Superior temporal gyrus (tissue), 1 donor: ENCODE data around the gene MGAT5B.
"Not testable (repeated sequence)": the region's sequence is repeated elsewhere in the genome, so short reads cannot be mapped to it uniquely, and the experiment has no call there.

Source experiments
- DNase-seq: peaks from one replicate; pipeline ENCODE4 v3.0.0-alpha.2; 2016; ENCODE audit errors: extremely low spot score

The MGAT5B gene

DNA sequence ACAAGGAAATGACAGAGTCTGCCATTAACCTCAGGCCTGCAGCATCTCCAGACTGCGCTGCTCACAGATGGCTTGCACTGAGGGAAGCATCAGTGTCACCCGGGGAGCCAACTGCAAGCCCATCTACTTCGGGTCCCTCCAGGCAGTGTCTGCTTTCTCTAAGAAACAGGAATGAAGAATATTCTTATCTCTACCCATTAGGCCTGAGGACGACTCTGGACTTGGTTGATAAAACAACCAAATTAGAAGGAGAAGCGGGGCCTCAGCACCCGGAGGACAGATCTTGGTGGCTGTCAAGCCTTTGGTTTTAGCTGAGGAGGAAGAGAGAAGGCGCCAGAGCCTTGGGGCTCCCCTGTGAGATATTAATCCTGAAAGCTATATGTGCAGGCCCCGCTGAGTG lies 19.5 kb upstream of the MGAT5B start:
- DNase-seq: no peak

DNA sequence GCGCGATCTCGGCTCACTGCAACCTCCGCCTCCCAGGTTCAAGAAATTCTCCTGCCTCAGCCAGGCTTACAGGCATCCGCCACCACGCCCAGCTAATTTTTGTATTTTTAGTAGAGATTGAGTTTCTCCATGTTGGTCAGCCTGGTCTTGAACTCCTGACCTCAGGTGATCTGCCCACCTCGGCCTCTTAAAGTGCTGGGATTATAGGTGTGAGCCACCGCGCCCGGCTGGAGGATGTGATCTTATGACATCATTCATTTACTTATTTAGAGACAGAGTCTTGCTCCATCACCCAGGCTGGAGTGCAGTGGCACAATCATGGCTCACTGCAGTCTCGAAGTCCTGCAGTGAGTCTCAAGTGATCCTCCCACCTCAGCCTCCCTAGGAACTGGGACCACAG lies 19.0 kb upstream of the MGAT5B start:
- not testable (repeated sequence) for DNase-seq

DNA sequence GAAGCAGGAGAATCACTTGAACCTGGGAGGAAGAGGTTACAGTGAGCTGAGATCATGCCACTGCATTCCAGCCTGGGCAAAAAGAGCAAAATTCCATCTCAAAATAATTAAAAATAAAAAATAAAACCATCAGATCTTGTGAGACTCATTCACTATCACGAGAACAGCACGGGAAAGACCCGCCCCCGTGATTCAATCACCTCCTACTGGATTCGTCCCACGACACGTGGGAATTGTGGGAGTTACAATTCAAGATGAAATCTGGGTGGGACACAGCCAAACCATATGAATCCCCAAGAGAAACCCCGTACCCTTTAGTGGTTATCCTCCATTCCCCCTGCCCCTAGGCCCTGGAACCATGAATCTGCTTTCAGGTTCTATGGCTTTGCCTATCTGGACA lies 15.4 kb upstream of the MGAT5B start:
- no peak for DNase-seq

DNA sequence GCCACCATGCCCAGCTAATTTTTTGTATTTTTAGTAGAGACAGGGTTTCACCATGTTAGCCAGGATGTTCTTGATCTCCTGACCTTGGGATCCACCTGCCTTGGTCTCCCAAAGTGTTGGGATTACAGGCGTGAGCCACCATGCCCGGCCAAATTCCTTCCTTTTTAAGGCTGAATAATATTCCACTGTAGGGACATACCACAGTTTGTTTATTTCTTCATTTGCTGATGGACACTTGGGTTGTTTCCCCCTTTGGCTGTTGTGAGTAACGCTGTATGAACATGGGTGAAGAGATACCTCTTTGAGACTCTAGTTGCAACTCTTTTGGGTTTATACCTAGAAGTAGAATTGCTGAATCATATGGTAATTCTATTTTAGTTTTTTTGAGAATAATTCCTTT lies 13.1 kb upstream of the MGAT5B start:
- no peak for DNase-seq

DNA sequence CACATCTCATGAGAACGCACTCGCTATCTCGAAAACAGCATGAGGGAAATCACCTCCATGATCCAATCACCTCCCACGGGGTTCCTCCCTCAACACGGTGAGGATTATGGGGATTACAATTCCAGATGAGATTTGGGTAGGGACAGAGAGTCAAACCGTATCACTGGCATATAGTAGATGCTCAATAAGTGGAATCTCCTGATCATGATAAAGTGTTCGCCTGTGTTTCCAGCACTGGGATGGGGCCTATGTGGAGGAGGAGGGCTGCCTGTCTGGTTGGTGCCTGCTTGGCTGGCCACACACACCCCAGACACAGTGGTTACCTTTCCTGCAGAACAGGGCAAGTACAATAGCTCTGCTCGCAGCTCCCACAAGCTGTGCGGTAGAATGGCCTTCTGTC lies 6.1 kb upstream of the MGAT5B start:
- no peak for DNase-seq

DNA sequence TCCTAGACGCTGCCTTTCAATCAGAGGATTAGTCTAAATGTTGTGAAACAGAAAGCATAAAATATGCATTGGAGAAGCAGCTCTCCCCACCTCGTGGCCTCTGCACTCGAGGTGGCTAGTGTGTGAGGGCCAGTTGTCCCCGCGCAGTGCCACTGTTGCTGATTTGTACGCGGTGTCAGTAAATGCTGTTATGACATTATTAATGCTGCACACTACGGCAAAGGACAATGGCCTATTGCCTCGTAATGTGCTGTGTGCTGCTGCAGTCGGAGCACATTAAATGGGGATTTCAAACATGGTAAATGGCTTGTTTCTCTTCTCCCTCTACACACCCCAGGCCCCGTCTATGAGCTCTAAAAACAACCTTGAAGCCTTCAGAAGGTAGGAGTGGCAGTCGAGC lies 5.7 kb upstream of the MGAT5B start:
- DNase-seq: no peak

DNA sequence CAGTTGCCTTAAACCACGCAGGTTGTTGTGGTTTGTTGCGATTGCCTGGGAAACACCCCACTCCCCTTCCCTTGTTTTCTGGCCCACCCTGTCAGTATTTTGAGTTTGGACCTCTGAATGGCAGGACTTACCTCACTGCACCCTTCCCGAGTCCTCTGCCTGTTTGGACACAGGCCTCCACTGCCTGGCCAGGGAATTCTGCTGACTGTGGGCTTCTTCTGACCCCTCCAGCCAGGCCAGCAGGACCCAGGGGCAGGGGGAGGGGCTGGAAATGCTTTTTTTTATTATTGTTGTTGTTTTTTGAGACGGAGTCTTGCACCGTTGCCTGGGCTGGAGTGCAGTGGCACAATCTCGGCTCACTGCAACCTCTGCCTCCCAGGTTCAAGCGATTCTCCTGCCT lies 4.2 kb upstream of the MGAT5B start:
- DNase-seq: no peak

DNA sequence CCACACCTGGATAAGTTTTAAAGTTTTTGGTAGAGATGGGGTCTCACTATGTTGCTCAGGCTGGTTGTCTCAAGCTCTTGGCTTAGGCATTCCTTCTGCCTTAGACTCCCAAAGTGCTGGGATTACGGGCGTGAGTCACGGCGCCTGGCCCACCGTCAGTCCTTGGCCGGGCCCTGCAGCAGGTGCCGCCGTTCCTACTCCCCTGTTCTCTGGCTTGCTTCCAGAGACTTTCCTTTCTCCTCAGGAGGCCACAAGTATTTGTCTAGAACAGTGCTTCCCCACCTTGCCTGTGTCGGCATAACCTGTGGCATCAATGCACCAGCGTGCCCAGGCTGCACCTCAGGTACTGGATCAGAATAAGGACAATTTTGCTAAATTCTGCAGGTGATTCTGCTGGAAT lies 3.0 kb upstream of the MGAT5B start:
- DNase-seq: no peak

DNA sequence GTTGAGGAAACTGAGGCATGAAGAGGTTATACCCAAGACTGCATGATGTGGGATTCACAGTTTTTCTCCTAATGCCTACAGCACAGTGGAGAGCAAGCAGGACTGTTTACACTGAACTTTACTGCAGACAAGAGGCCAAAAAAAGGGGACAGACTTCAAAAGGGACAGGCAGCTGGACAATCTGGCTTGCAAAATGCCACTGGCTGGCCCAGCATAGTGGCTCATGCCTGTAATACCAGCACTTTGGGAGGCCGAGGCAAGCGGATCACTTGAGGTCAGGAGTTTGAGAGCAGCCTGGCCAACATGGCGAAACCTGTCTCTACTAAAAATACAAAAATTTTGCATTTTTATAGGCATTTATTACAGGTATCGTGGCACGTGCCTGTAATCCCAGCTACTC lies 2.0 kb upstream of the MGAT5B start:
- no peak for DNase-seq

DNA sequence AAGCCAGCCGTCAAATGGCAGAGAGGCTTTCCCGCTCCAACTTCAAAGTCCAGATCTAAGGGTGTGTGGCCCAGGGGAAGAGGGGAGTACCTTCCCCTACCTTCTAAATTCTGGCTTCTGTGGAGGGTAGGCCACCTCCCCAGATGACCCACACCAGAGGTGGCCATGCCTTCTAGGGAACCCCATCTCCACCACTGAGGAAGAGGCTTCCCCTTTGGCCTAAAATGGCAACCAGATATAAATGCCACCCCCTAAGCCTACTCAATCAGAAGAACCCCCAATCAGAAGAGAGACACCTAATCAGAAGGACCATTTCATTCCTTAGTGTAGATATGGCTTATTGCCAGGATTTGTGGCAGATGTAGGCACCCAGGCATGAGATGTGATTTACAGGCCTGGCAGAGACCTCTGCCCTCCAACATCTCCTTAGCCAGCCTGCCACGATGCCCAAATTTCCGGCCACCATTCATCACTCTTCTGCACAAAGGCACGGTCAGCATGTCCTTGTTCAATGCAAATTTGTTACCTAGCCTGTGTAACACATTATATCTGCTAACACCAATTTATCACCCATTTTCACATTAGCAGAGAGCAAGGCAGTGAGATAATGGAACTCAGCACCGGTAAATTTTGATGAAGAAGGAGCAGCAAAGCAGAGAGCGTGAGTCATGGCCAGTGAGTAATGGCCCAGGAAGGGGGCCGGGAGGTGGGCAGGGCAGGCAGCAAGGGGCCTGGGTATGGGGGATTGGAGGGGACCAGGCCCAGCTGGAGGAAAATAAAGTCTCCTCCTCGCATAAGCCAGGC lies 1.2 kb upstream of the MGAT5B start:
- DNase-seq: no peak

DNA sequence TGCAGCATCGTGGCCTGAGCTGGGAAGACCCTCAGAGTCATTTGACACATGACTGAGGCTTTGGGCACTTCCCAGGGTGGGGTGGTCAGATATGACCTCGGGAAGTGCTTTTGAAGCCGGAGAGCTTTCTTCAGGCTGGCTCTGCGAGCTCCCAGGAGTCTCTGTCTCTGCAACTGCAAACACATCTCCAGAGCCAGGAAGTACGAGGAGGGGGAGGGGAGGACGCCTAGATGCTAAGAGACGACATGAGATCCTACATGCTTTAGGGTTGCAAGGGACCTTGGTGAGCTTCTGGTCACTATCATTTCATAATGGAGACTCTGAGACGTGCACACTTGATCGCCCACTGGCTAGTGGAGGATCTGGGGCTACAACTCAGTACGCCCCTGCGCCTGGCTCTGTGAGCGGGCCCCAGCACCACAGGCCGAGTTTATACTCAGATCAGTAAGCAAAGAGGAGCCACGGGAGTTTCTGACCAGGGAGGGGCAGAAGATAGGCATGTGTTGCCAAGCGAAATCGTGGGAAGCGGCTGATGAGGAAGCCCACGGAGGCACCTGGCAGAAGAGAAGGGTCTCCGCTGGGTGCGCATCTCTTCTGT lies 527 bp upstream of the MGAT5B start:
- DNase-seq: no peak

DNA sequence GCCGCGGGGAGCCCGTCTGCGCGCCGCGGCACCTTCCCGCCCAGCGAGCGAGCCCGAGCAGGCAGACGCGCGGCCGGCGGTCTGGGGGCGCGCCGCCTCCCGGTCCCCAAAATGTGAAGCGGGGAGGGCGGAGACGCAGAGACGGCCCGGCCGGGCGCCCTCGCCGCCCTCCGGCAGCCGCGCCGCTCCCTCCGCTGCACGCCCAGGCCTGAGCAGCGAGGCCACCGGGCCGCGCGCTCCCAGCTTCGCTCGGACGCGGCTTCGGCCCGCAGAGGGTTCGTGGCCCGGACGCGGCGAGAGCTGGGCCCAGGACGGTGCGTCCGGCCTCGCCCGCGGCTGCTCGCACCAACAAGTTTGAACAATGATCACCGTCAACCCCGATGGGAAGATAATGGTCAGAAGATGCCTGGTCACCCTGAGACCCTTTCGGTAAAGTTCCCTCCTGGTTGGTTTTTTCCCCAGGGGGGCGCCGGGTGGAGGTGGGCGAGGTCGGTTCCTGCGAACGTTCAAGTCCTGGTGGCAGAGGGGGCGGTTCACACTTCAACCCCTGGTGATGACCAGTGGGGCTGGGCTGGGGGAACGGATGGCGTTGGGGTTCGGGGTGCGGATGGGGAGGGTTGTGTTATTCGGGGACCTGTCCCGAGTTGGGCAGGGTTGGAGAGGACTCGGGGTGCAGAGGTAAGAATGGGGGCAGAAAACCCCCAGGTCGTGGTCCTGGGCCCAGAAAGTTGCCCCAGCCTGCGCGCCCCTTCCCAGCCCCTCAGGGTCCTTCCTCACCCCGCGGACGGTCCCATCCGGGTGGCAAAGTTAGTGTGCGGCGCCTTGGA lies 678 bp downstream of the MGAT5B start:
- no peak for DNase-seq

DNA sequence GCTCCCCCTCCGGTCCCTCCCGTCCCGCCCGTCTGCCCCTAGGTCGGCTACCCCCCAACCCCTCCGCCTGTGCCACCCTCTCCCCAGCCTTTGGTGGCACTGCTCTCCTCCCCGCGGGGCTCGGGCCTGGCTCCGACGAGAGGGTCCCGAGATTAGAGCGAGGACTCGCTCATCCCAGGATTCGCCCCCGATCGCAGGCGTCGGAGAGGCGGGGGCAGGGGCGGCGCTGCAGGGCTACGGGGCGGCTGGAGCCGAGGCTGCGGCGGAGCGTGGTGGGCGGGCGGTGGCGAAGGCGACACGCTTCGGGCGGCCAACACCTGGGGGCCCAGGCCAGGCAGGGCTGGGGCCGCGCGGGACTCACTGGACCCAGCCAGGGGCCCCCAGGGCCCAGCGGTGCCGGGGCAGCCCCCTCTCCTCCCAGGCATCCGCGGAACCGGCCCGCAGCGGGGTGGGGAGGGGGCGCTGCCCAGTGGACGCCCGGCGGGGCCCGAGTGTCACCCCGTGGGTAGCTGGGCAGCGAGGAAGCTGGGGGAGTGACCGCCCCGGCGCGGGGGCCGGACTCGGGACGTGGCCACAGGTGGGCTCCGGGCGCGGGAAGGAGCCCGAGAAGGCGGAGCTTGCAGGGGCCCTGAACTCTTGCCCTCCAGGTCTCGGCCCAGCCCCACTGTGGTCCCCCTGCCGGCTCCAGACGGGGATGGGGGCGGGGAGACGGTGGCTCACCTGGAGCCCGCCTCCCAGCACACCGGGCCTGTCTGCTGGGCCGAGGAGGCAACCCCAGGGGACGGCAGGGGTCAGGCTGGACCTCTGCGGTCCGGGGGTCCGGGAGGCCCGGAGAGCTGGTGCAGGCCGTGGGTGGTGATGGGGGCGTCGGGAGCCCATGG lies 1.5 kb downstream of the MGAT5B start:
- no peak for DNase-seq

DNA sequence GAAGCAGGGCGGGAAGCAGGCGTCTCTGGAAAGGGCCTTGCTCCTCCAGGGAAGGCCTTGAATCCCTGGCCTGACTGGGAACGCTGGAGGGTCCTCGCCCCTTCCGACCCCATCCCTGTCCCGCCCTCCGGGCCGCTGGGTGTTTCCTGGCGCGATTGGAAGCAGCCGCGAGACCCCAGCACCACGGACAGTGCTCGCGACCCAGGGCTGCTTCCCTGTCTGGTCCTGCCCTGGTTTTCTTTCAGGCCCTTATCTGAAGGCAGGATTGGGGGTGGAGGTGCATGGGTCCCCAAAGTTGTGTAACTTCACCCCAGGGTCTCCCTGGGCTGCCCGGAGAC lies 2.1 kb downstream of the MGAT5B start:
- DNase-seq: no peak

DNA sequence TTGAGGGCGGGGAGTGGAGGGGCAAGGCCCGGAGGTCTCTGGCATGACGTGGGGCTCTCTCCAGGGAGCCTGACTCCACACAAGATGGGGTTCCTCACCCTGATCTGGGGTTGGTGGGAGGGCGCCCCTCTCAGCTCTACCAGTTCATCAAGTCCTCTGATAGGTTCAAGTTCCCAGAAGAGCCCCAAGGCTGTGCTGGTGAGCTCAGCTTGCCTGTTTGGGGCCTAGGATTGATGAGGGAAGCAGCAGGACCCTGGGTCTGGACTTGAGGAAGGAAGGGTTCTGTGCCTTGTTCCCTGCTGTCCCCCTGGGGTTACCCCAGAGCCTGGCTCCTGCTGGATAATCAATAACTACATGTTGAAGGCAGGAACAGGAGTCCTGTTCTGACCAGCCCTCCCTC lies 3.5 kb downstream of the MGAT5B start:
- no peak for DNase-seq

DNA sequence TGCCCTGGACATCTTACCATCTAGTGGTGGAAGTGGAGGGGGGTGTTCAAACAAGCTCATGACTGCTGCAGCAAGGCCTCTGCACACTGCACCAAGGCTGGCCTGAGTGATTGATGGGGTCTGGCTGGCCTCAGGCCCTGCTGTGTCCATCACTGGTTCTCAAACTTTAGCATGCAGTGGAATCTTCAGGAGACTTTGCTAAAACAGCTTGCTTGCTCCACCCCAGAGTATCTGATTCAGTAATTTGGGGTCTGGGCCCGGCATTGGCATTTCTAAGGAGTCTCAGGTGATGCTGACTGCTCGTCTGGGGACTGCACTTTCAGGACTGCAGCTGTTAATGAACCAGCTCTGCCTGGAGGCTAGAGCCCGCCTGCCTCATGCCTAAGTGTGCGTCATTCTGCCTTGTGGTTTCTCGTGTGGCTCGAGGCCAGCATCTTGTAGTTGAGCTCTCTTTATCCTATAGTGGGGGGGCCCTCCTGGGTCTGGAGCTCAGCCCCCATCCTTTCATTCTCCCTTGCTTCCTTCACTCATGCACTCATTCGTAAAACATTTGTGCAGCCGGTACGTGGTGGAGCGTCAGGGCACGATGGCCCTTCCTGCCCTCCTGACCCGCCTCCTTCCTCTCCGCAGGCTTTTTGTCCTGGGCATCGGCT lies 4.1 kb downstream of the MGAT5B start:
- no peak for DNase-seq

DNA sequence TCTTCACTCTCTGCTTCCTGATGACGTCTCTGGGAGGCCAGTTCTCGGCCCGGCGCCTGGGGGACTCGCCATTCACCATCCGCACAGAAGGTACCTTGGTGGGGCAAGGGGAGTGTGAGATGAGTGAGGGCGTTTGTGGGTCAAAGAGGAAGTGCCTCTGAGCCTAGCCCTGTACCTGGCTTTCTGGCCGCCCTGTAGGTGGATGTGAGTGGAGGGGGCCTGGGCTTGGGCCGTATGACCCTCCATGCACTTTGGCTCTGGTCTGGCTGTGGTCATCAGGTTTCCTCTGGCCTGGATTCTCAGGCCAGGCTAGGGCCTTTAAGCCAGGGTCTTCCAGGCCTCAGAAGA lies 4.6 kb downstream of the MGAT5B start:
- no peak for DNase-seq

DNA sequence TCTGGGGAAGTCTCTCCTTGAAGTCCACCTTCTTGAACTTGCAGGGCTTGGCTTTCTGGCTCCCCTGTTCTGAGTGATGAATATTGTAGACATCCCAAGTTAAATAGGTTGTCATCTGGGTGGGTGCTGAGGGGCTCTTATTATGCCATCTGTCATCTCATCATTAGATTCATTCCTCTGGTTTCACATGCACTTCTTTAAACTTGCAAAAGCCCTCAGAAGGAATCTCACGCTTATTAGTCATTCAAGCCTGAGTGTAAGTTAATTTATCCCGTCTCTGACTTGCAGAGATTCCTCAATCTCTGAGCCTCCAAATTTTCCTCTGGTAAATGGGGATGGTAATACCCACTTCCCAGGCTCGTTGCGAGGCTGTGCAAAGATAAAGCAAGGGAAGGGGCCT lies 5.7 kb downstream of the MGAT5B start:
- no peak for DNase-seq

DNA sequence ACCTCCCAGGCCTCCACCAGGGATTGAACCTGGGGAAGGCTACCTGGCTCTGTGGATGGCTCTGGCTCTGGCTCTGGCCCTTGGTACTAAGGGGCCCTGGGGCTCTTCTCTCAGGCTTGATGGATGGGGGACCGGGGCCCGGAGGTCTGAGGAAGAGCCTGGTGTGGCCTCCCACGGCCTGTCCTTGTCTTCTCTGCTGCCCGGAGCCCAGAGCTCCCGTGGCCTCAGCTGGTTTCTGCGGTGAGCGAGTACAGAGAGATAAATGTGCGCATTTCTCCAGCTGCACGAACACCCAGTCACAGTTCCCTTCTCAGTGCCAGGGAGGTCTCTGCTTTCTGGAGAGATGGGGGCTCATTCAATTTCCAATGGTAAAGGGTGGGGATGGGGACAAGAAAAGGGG lies 9.2 kb downstream of the MGAT5B start:
- DNase-seq: no peak

DNA sequence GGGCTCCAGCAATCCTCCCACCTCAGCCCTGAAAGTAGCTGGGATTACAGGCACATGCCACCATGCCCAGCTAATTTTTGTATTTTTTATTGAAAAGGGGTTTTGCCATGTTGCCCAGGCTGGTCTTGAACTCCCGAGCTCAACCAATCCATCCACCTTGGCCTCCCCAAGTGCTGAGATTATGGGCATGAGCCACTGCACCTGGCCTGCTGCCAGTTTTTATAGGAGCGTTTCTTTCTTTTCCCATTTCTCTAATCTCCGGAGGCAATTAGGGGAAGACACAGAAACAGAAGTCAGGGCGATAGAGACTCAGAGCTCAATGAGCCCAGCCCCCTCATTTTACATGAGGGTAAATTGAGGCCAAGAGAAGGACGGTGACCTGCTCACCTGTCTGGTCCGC lies 10.4 kb downstream of the MGAT5B start:
- no peak for DNase-seq

DNA sequence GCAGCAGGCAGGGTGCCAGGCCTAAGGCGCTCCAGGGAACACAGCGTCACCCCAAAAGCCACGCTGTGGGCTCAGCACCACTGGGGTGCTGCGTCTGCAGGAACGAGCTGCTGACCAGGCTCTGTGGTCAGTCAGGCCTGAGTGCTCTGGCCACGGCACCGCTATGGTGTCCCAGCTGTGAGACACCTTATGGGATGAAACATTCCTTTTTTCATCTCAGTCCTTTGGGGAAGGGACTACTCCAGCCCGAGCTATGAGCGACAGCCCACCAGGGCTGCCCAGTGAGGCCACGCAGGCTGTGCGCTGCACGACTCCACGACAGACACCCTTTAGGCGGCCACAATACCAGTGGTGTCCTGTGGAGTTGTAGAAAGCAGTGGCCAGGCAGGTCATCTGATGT lies 11.1 kb downstream of the MGAT5B start:
- DNase-seq: no peak

DNA sequence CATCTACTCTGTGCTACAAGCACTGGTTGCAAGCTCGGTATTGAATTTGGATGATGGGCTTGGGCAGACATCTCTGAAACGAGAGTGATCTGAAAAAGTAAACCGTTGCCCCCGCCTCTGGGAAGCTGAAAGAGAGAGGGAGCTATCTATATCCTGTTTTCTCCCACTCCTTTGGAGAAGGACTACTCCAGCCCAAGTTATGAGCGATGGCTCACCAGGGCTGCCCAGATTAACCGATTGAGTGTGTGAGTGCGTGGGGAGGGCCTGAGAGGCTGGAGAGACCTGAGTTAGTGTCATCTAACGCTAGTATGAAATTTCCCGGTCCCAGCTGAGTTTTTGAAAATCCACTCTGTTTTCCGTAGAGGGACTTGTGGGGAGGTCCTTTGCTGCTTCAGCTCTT lies 11.5 kb downstream of the MGAT5B start:
- no peak for DNase-seq
